PC-9 (cell line): ENCODE data around the gene METTL26. TPM values are rescaled to one million over a fixed set of nuclear protein-coding genes. Genes with fewer than 3 reads are reported as not detected.

Experiments used
- BruUV-seq: library from RNA; stranded (reverse); fragments of 400-500 nt; replicated peaks from 2 replicates; lab custom pipeline; 2021; lab: Mats Ljungman, UMichigan
- CTCF ChIA-PET: fragments of 300-600 bp; sonication (Branson Sonifier 250); formaldehyde crosslinking; loops from one replicate; lab custom pipeline; 2022; ENCODE audit warnings: antibody characterized with exemption; lab: Charles Lee
- POLR2A ChIA-PET: fragments of 300-600 bp; sonication (Branson Sonifier 250); formaldehyde crosslinking; loops from one replicate; lab custom pipeline; 2022; ENCODE audit warnings: antibody characterized with exemption; ENCODE audit not compliant: unreplicated experiment; lab: Charles Lee
- DNase-seq, 2 experiments: peaks; one replicate each; pipeline versions ENCODE4 v3.0.0 to v3.0.0-alpha.2; 2015 to 2022; ENCODE audit warnings: mixed read lengths in 1 of 2
- H2AFZ ChIP-seq: fragments of 200-600 bp; sonication (generic); 2 replicates; pipeline ENCODE4 v1.8.1; 2017; ENCODE audit warnings: antibody characterized with exemption
- H3F3A ChIP-seq: fragments of 200-600 bp; sonication (generic); 2 replicates; pipeline ENCODE4 v1.8.1; 2017; ENCODE audit warnings: antibody characterized with exemption, mild to moderate bottlenecking, low read depth; ENCODE audit not compliant: insufficient read depth
- H3K27ac ChIP-seq: fragments of 200-600 bp; sonication (generic); 2 replicates; pipeline ENCODE4 v1.6.1; 2016; ENCODE audit warnings: mixed run types
- H3K27me3 ChIP-seq: fragments of 200-600 bp; sonication (generic); 2 replicates; pipeline ENCODE4 v1.6.1; 2016; ENCODE audit warnings: low read depth, mixed run types; ENCODE audit not compliant: insufficient read depth
- H3K36me3 ChIP-seq: fragments of 200-600 bp; sonication (generic); 2 replicates; pipeline ENCODE4 v1.6.1; 2016; ENCODE audit warnings: low read depth, mixed run types
- H3K4me1 ChIP-seq: fragments of 200-600 bp; sonication (generic); replicated peaks from 2 replicates; pipeline ENCODE4 v1.6.1; 2016; ENCODE audit warnings: mixed run types; ENCODE audit not compliant: insufficient read depth
- H3K4me2 ChIP-seq: fragments of 200-600 bp; sonication (generic); 2 replicates; pipeline ENCODE4 v1.6.1; 2017; ENCODE audit warnings: mixed run types
- H3K4me3 ChIP-seq: fragments of 200-600 bp; sonication (generic); 2 replicates; pipeline ENCODE4 v1.6.1; 2016; ENCODE audit warnings: mixed run types
- H3K79me2 ChIP-seq: fragments of 200-600 bp; sonication (generic); 2 replicates; pipeline ENCODE4 v1.6.1; 2017; ENCODE audit warnings: low read depth, mixed run types
- H3K9me2 ChIP-seq: fragments of 200-600 bp; sonication (generic); 2 replicates; pipeline ENCODE4 v1.8.1; 2017; ENCODE audit warnings: mild to moderate bottlenecking; ENCODE audit not compliant: insufficient read depth
- H3K9me3 ChIP-seq: fragments of 200-600 bp; sonication (generic); 2 replicates; pipeline ENCODE4 v1.8.1; 2016; ENCODE audit warnings: low read depth; ENCODE audit not compliant: insufficient read depth
- H4K20me1 ChIP-seq: fragments of 200-600 bp; sonication (generic); 2 replicates; pipeline ENCODE4 v1.8.1; 2017; ENCODE audit not compliant: insufficient read depth
- EZH2 ChIP-seq: fragments of 200-600 bp; sonication (generic); IDR thresholded peaks from 2 replicates; pipeline ENCODE4 v1.8.0; 2017; ENCODE audit warnings: antibody characterized with exemption, low read depth
- intact Hi-C: fragments of 100-400 bp; cut with micrococcal nuclease; formaldehyde crosslinking; loops from one replicate; pipeline ENCODE4 v1.10.0; 2022; ENCODE audit not compliant: unreplicated experiment
- total RNA-seq: library from RNA; stranded (reverse); gene quantifications from 2 replicates; pipeline ENCODE4 v1.2.3, GENCODE V29; 2021
- TF ChIP-seq, protein P1 (sequence below): fragments of 200-600 bp; sonication (generic); conservative IDR thresholded peaks from 2 replicates; pipeline ENCODE4 v1.6.1; 2017; ENCODE audit warnings: mixed run types, antibody characterized with exemption, mild to moderate bottlenecking, moderate library complexity

Gene METTL26
- total RNA-seq, 1 experiment from 2014 or later, result 144 TPM

DNA sequence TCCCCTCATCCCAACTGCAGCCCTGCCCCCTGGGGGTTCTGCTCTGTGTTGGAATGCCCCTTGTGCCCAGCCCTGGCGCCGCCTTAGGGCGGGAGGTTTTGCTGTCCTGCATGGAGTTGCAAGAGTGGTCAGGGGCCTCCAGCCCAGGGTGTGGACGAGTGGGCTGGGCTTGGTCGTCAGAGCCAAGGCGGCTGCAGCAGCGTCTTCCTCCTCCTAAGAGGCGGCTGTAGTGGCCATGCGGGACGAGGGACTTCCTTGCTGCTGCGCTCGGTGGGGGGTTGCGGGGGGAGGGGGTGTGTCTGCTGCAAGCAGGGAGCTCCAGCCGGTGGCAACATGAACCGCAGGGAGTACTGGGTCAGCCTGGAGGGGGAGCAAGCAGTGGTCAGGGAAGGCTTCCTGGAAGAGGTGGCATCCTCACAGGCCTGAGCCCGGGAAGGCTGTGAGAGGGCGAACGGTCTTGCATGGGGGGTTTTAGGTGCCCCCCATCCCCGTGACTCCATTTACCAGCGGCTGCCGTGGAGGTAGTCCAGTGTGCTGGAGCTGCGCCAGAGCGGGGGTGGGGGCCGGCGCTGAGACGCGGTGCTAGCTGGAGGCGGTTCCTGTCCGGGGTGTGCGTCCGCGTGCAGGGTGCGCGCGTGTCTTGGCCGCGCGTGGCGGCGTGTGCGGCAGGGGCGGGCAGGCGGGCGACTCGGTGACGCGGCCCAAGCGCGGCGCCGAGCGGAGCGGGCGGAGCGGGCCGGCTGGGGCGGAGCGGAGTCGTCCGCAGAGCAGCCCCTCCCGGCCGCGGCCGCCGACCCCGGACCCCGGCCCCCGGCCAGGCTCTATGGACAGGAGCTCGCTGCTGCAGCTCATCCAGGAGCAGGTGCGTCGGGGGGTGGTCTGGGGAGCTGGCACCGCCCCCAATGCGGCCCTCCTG is 39.1 kb upstream of the METTL26 start, which contains the start of gene RHBDL1:
RHBDL1 (plus strand) TSS at position 704 of the 916 bp plus-strand sequence; CDS start at position 824, 120 bp downstream.
- H3K4me1 ChIP-seq, result no peaks in the 10 kb centered on the region
- POLR2A ChIA-PET, result no interaction called here

DNA sequence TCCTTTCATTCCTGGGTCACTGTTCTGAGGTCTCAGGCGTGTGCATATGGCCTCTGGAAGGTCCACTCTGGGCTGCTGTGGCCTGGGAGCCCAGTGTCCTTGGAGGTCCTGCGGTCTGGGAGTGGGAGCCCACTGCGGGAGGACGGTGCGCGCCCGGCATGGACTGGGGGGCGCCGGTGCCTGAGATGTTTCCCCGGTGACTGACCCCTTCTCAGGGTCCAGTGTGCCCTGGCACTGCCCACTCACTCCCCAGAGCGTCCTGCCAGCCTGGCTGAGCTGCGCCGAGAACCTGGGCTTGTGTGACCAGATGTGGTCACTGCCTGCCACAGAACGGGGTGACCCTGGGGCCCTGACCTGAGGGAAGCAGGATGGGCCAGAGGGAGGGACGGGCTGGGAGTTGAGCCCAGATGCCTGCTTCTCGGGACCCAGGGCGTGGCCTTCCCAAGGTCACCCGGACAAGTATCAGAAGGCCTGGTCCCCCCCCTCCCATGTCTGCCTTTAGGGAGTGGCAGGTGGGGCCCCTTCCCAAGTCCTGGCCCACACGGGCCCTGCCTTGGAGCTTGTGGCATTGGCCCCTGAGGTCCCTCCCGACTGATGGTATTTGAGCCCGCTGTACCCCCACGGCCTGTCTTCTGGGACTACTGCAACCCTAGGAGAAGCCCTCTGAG is 38.2 kb upstream of the METTL26 start:
- no peak overlapping the region for H3K4me3 ChIP-seq
- H3K27me3 ChIP-seq, result no peaks in the 10 kb centered on the region
- DNase-seq, result no peak
- no peaks in the 10 kb centered on the region; the same call in 1 of the 2 replicates for H4K20me1 ChIP-seq
- H3K79me2 ChIP-seq, result peaks cover 7% of the 10 kb centered on the region; the same call in 1 of the 2 replicates
- intact Hi-C loops, result no loop called here
- H3K4me2 ChIP-seq, result no peak overlapping the region
- peaks cover 13% of the 10 kb centered on the region; the same call in 1 of the 2 replicates for H3F3A ChIP-seq
- TF ChIP-seq, protein P1, sequence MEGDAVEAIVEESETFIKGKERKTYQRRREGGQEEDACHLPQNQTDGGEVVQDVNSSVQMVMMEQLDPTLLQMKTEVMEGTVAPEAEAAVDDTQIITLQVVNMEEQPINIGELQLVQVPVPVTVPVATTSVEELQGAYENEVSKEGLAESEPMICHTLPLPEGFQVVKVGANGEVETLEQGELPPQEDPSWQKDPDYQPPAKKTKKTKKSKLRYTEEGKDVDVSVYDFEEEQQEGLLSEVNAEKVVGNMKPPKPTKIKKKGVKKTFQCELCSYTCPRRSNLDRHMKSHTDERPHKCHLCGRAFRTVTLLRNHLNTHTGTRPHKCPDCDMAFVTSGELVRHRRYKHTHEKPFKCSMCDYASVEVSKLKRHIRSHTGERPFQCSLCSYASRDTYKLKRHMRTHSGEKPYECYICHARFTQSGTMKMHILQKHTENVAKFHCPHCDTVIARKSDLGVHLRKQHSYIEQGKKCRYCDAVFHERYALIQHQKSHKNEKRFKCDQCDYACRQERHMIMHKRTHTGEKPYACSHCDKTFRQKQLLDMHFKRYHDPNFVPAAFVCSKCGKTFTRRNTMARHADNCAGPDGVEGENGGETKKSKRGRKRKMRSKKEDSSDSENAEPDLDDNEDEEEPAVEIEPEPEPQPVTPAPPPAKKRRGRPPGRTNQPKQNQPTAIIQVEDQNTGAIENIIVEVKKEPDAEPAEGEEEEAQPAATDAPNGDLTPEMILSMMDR, result no peak
- TF ChIP-seq EZH2, result no peak
- CTCF ChIA-PET, result no interaction called here
- no peaks in the 10 kb centered on the region for H3K9me2 ChIP-seq
- H2AFZ ChIP-seq, result no peak overlapping the region
- no peak overlapping the region for H3K27ac ChIP-seq
- peaks cover under 1% of the 10 kb centered on the region; the same call in 1 of the 2 replicates for H3K4me1 ChIP-seq
- BruUV-seq, result no TSS peak
- H3K36me3 ChIP-seq, result no peaks in the 10 kb centered on the region
- no peaks in the 10 kb centered on the region for H3K9me3 ChIP-seq
- POLR2A ChIA-PET, result no interaction called here

More for the DNA sequence above, 39.1 kb upstream of the METTL26 start, which contains the start of gene RHBDL1:
- CTCF ChIA-PET, result interaction anchor here (1.1 kb wide), 1 partner anchor 15 kb away, joined by 4 read pairs; no protein-coding TSS in a partner anchor
- DNase-seq, result no peak
- no peaks in the 10 kb centered on the region for H3K27me3 ChIP-seq
- H3K27ac ChIP-seq, result no peak within 1 kb of the TSS
- intact Hi-C loops, result no loop called here
- H3K4me3 ChIP-seq, result no peak within 1 kb of the TSS
- H3K9me3 ChIP-seq, result no peaks in the 10 kb centered on the region
- peaks cover 15% of the 10 kb centered on the region; the same call in 1 of the 2 replicates for H3F3A ChIP-seq
- H2AFZ ChIP-seq, result no peak within 1 kb of the TSS
- TF ChIP-seq EZH2, result no peak
- TF ChIP-seq, protein P1, result no peak
- BruUV-seq, result no TSS peak
- no peaks in the 10 kb centered on the region; the same call in 1 of the 2 replicates for H4K20me1 ChIP-seq
- H3K79me2 ChIP-seq, result no peaks in the 10 kb centered on the region
- H3K4me2 ChIP-seq, result no peak within 1 kb of the TSS
- no peaks in the 10 kb centered on the region for H3K36me3 ChIP-seq
- H3K9me2 ChIP-seq, result no peaks in the 10 kb centered on the region

DNA sequence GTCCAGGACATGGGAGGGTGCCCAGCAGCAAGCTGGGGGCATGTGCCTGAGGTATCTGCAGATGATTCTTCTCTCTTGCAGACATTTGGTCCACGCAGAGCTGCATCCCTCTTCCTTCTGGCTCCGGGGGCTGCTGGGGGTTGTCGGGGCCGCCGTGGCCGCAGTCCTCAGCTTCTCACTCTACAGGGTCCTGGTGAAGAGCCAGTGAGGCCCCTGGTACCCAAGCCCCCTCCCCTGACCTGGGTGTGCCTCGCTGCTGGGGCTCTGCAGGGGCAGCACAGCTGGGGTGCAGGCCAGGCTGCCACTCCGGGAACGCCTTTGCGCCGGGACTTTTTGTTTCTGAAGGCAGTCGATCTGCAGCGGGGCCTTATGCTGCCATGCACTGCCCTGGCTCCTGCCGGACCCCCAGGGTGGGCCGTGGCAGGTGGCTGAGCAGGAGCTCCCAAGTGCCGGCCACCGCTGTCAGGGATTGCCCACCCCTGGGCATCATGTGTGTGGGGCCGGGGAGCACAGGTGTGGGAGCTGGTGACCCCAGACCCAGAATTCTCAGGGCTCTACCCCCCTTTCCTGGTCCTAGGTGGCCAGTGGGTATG is 37.4 kb upstream of the METTL26 start:
- H3K4me2 ChIP-seq, result no peak overlapping the region
- H3K9me3 ChIP-seq, result no peaks in the 10 kb centered on the region
- H3K4me3 ChIP-seq, result no peak overlapping the region
- H3K79me2 ChIP-seq, result peaks cover 16% of the 10 kb centered on the region
- DNase-seq, result no peak
- TF ChIP-seq, protein P1, result no peak
- no peak for TF ChIP-seq EZH2
- no peaks in the 10 kb centered on the region for H3K9me2 ChIP-seq
- peaks cover 5% of the 10 kb centered on the region; the same call in 1 of the 2 replicates for H3K4me1 ChIP-seq
- H3F3A ChIP-seq, result peaks cover 10% of the 10 kb centered on the region; the same call in 1 of the 2 replicates
- H3K27ac ChIP-seq, result no peak overlapping the region
- no TSS peak for BruUV-seq
- no peaks in the 10 kb centered on the region for H3K36me3 ChIP-seq
- no peaks in the 10 kb centered on the region for H3K27me3 ChIP-seq
- ChIA-PET POLR2A (interaction anchor here (0.6 kb wide), 1 partner anchor 86 kb away, joined by 3 read pairs; no protein-coding TSS in a partner anchor), CTCF (no interaction called here)
- no peak overlapping the region for H2AFZ ChIP-seq
- H4K20me1 ChIP-seq, result no peaks in the 10 kb centered on the region; the same call in 1 of the 2 replicates
- intact Hi-C loops, result no loop called here
